ENCODE data around the gene TAMALIN. TPM values are rescaled to one million over a fixed set of nuclear protein-coding genes. Genes with fewer than 3 reads are reported as not detected.

TAMALIN gene
- total RNA-seq, 1 donor, result 4.7 TPM

- Histone ChIP-seq H2AFZ (ENCODE audit: low read length) (no peak overlapping the region), H3K4me2 (ENCODE audit: insufficient read depth, low read length) (peak overlapping the region; percentile 72), H3K27me3 (ENCODE audit: insufficient read depth, low read length) (no peaks in the 10 kb centered on the region), H3K36me3 (ENCODE audit: insufficient read depth, low read length) (no peaks in the 10 kb centered on the region), H3K9me3 (ENCODE audit: low read depth, low read length) (no peaks in the 10 kb centered on the region), H3K4me1 (ENCODE audit: insufficient read depth, low read length) (peaks cover 28% of the 10 kb centered on the region), H3K79me2 (ENCODE audit: insufficient read depth, low read length) (peaks cover 6% of the 10 kb centered on the region), H4K20me1 (ENCODE audit: insufficient read depth, low read length) (no peaks in the 10 kb centered on the region), H3K4me3 (ENCODE audit: insufficient read depth, low read length) (peak overlapping the region; percentile 65), H3K27ac (ENCODE audit: low read depth, low read length) (peak overlapping the region; percentile 69)
- no peak for TF ChIP-seq CTCF (IDR thresholded peaks at IDR 0.05; ENCODE audit: extremely low read depth, low read depth, low read length)
- DNase-seq (ENCODE audit: insufficient read length, low spot score, missing footprints), result peak; percentile 99
These were observed 29.9 kb downstream of the TAMALIN start for GRCh38 chr12:52036587-52037171.

- Histone ChIP-seq H3K27ac (ENCODE audit: low read depth, low read length) (peak overlapping the region; percentile 87), H3K4me1 (ENCODE audit: insufficient read depth, low read length) (peaks cover 24% of the 10 kb centered on the region), H4K20me1 (ENCODE audit: insufficient read depth, low read length) (no peaks in the 10 kb centered on the region), H3K4me3 (ENCODE audit: insufficient read depth, low read length) (peak overlapping the region; percentile 79), H3K36me3 (ENCODE audit: insufficient read depth, low read length) (no peaks in the 10 kb centered on the region), H2AFZ (ENCODE audit: low read length) (no peak overlapping the region), H3K9me3 (ENCODE audit: low read depth, low read length) (no peaks in the 10 kb centered on the region), H3K4me2 (ENCODE audit: insufficient read depth, low read length) (peak overlapping the region; percentile 87), H3K79me2 (ENCODE audit: insufficient read depth, low read length) (peaks cover 6% of the 10 kb centered on the region), H3K27me3 (ENCODE audit: insufficient read depth, low read length) (no peaks in the 10 kb centered on the region)
- peak; percentile 96 for DNase-seq (ENCODE audit: insufficient read length, low spot score, missing footprints)
- no peak for TF ChIP-seq CTCF (IDR thresholded peaks at IDR 0.05; ENCODE audit: extremely low read depth, low read depth, low read length)
These were observed 30.6 kb downstream of the TAMALIN start for GRCh38 chr12:52037248-52037861.

- H3K27ac ChIP-seq (ENCODE audit: low read depth, low read length), result peak overlapping the region; percentile 42
- no peaks in the 10 kb centered on the region for H3K9me3 ChIP-seq (ENCODE audit: low read depth, low read length)
- H3K4me3 ChIP-seq (ENCODE audit: insufficient read depth, low read length), result no peak overlapping the region
- peak overlapping the region; percentile 30 for H3K4me2 ChIP-seq (ENCODE audit: insufficient read depth, low read length)
- H4K20me1 ChIP-seq (ENCODE audit: insufficient read depth, low read length), result no peaks in the 10 kb centered on the region
- H3K27me3 ChIP-seq (ENCODE audit: insufficient read depth, low read length), result no peaks in the 10 kb centered on the region
- H3K79me2 ChIP-seq (ENCODE audit: insufficient read depth, low read length), result peaks cover 6% of the 10 kb centered on the region
- no peaks in the 10 kb centered on the region for H3K36me3 ChIP-seq (ENCODE audit: insufficient read depth, low read length)
- DNase-seq (ENCODE audit: insufficient read length, low spot score, missing footprints), result peak; percentile 89
- no peak overlapping the region for H2AFZ ChIP-seq (ENCODE audit: low read length)
- TF ChIP-seq CTCF (IDR thresholded peaks at IDR 0.05; ENCODE audit: extremely low read depth, low read depth, low read length), result no peak
- H3K4me1 ChIP-seq (ENCODE audit: insufficient read depth, low read length), result peaks cover 19% of the 10 kb centered on the region
These were observed 31.7 kb downstream of the TAMALIN start for GRCh38 chr12:52038447-52038846.

GRCh38 chr12:52041035-52041434 lies 34.3 kb downstream of the TAMALIN start:
- H3K4me1 ChIP-seq (ENCODE audit: insufficient read depth, low read length), result peaks cover 33% of the 10 kb centered on the region

More at GRCh38 chr12:52041035-52041434, 34.3 kb downstream of the TAMALIN start:
- Histone ChIP-seq H3K4me2 (ENCODE audit: insufficient read depth, low read length) (no peak overlapping the region), H3K36me3 (ENCODE audit: insufficient read depth, low read length) (no peaks in the 10 kb centered on the region), H3K4me3 (ENCODE audit: insufficient read depth, low read length) (no peak overlapping the region), H3K79me2 (ENCODE audit: insufficient read depth, low read length) (peaks cover 8% of the 10 kb centered on the region), H3K27me3 (ENCODE audit: insufficient read depth, low read length) (no peaks in the 10 kb centered on the region), H3K27ac (ENCODE audit: low read depth, low read length) (no peak overlapping the region), H2AFZ (ENCODE audit: low read length) (no peak overlapping the region), H3K9me3 (ENCODE audit: low read depth, low read length) (no peaks in the 10 kb centered on the region), H4K20me1 (ENCODE audit: insufficient read depth, low read length) (no peaks in the 10 kb centered on the region)
- DNase-seq (ENCODE audit: insufficient read length, low spot score, missing footprints), result no peak
- TF ChIP-seq CTCF (IDR thresholded peaks at IDR 0.05; ENCODE audit: extremely low read depth, low read depth, low read length), result no peak

Data from osteoblast (primary cell).